DOHH2 (cell line): ENCODE results near the gene GDPD4.

Experiments used
- EZH2phosphoT487 ChIP-seq: fragments of 200-600 bp; sonication (generic); IDR thresholded peaks from 2 replicates; pipeline ENCODE4 v1.6.1; 2017; ENCODE audit warnings: borderline replicate concordance, mild to moderate bottlenecking, antibody characterized with exemption, low read length, moderate library complexity, mixed read lengths
- TF ChIP-seq, protein P1 (sequence below): fragments of 200-600 bp; sonication (generic); IDR thresholded peaks from one replicate; pipeline ENCODE4 v1.5.1; 2014; ENCODE audit warnings: antibody characterized with exemption, mild to moderate bottlenecking, low read depth, low read length; ENCODE audit not compliant: poor library complexity, severe bottlenecking

DNA sequence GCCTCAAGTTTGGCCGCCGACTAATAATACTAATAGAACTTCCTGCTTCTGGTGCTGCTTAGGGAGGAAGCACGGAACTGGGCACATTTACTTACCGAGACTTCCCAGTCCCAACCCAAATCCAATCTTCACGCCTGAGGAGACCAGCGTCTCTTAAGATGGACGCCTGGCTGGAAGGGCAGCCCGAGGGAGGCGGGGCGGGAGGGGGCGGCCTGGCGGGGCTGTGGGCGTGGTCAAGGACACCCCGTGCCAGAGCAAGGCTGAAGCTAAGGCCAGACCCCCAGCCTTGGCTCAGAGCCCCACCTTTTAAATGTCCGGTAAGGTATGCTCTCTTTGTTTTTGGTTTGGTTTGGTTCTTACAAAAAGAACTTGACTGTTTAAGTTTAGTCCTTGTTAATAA lies at the start of gene GDPD4:
- TF ChIP-seq, protein P1, sequence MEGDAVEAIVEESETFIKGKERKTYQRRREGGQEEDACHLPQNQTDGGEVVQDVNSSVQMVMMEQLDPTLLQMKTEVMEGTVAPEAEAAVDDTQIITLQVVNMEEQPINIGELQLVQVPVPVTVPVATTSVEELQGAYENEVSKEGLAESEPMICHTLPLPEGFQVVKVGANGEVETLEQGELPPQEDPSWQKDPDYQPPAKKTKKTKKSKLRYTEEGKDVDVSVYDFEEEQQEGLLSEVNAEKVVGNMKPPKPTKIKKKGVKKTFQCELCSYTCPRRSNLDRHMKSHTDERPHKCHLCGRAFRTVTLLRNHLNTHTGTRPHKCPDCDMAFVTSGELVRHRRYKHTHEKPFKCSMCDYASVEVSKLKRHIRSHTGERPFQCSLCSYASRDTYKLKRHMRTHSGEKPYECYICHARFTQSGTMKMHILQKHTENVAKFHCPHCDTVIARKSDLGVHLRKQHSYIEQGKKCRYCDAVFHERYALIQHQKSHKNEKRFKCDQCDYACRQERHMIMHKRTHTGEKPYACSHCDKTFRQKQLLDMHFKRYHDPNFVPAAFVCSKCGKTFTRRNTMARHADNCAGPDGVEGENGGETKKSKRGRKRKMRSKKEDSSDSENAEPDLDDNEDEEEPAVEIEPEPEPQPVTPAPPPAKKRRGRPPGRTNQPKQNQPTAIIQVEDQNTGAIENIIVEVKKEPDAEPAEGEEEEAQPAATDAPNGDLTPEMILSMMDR: no peak
- TF ChIP-seq EZH2phosphoT487: no peak
